Activated CD4-positive, alpha-beta T cell treated with anti-CD3 and anti-CD28 coated beads, Interleukin-2, Interleukin-6, amounts not matched to agents 100 ng/mL and 50 ng/mL, durations not matched to agents 16 hours and 8 hours (primary cell): ENCODE results near the gene PRX.
"Not testable (repeated sequence)": the region's sequence is repeated elsewhere in the genome, so short reads cannot be mapped to it uniquely, and the experiment has no call there.

Experiments
- DNase-seq: peaks from one replicate; pipeline ENCODE4 v3.0.0-alpha.2; 2020

The PRX gene

DNA sequence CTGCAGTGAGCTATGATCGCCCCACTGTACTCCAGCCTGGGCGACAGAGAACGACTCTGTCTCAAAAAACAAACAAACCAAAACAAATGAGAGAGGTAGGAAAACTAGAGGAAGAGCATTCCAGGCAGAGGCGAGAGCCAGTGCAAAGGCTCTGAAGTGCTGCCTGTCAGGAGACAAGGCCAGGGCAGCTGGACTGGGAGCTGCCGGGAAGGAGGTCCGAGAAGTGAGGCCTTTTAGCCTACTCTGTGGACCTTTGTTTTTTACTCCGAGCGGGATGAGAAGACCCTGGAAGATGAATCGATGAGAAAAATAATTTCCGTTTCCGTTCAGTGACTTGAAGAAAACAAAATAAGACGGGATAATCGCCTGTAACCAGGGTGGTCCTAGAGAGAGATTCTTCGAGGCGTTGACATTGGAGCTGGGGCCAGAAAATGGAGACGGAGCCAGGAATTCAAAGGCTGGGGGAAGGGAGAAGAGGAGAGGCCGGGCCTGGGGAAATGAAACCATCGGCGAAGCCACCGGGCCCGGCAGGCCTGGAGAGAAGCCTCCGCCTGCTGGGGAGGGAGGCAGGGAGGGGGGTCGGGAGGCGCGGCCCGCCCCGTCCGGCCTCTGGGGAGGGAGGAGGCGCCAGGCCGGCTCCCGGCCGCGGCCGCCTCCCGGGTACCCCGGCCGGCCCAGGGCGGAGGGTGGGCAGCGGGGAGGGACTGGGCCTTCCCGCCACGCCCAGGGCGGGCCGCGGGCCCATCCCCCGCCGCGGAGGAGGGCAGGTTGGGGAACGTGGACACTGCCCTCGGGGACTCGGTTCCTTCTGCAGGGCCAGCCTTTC, 20.4 kb upstream of the PRX start:
- peak; percentile 64 for DNase-seq

DNA sequence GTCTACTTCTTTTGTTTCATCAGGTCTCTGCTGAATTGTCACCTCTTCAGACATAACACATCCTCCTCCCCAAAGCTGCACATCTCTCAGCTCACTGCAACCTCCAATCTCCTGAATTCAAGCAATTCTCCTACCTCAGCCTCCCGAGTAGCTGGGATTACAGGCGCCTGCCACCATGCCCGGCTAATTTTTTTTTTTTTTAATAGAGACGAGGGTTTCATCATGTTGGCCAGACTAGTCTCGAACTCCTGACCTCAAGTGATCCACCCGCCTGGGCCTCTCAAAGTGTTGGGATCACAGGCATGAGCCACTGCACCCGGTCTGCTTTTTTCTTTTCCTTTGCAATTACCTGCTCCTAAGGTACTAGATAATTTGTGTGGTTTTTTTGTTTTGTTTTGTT, 19.6 kb upstream of the PRX start:
- not testable (repeated sequence) for DNase-seq

- DNase-seq = no peak
These were observed 18.5 kb upstream of the PRX start for GRCh38 chr19:40431698-40432097.

- DNase-seq = not testable (repeated sequence)
These were observed 17.1 kb upstream of the PRX start for GRCh38 chr19:40430242-40430641.

DNA sequence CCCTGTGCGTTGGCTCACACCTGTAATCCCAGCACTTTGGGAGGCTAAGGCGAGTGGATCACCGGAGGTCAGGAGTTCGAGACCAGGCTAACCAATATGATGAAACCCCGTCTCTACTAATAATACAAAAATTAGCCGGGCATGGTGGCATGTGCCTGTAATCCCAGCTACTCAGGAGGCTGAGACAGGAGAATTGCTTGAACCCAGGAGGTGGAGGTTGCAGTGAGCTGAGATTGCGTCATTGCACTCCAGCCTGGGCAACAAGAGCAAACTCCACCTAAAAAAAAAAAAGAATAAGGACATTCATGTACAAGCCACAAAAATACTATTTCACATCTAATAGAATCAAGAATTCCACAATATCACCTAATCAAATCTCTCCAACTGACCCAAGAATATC, 15.0 kb upstream of the PRX start:
- DNase-seq = not testable (repeated sequence)

GRCh38 chr19:40425450-40426287, 12.5 kb upstream of the PRX start, which contains the start of gene SERTAD1:
Gene SERTAD1, minus strand, starts transcription at chr19:40425992. Its CDS starts 2,446 bp downstream, at chr19:40423546.
- DNase-seq = peak; percentile 100

GRCh38 chr19:40424637-40425449, 11.7 kb upstream of the PRX start:
- DNase-seq = peak; percentile 19

DNA sequence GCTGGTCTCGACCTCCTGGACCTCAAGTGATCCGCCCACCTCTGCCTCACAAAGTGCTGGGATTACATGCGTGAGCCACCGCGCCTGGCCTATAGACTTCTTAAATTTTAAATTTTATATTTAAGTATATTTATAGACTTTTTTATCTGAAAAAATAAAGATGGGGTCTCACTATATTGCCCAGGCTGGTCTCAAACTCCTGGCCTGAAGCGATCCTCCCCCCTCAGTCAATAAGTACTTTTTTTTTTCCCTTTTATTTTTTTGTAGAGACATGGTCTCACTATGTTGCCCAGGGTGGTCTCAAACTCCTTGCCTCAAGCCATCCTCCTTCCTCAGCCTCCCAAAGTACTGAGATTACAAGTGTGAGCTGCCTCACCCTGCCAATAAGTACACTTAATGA, 10.8 kb upstream of the PRX start:
- no peak for DNase-seq

- DNase-seq = no peak
These were observed 9.8 kb upstream of the PRX start for GRCh38 chr19:40422748-40423566.

DNA sequence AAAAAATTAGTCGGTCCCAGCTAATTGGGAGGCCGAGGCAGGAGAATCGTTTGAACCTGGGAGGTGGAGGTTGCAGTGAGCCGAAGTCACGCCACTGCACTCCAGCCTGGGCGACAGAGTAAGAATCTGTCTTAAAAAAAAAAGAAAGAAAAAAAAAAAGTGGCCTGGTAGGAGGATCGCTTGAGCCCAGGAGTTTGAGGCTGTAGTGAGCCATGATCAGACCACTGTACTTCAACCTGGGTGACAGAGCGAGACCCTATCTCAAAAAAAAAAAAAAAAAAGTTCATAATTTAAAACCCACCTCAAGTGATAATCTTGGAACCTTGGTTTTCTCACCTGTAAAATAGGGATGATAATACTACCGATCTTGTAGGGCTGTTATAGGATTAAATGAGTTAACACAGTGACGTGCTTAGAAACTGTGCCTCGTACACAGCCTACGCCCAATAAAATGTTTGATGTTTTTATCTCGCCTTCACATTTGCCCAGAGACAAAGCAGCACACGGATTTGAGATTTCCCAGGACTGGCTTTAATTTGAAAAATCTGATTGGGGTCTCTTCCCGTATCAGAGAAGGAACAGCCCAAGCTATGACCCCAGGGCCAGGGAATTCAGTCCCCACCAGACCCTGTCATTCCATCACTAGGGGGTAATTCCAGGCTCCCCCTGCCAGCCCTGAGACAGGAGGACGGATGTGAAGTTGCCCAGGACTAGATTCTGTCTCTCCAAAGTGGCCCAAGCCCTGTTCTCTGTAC, 9.0 kb upstream of the PRX start:
- DNase-seq = no peak

- DNase-seq = peak; percentile 86
These were observed 7.9 kb upstream of the PRX start for GRCh38 chr19:40420766-40421765.

DNA sequence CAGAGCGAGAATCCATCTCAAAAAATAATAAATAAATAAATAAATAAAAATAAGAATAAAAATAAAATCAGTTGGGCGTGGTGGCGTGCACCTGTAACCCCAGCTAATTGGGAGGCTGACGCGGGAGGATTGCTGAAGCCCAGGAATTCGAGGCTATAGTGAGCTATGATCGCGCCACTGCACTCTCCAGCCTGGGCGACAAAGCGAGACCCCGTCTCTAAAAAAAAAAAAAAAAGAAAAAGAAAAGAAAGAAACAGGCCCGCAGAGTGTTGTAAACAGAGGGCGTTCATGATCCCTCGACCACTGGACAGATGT, 7.2 kb upstream of the PRX start:
- DNase-seq = no peak

GRCh38 chr19:40419780-40420179, 6.6 kb upstream of the PRX start:
- no peak for DNase-seq

- DNase-seq = no peak
These were observed 6.0 kb upstream of the PRX start for GRCh38 chr19:40419066-40419612.

DNA sequence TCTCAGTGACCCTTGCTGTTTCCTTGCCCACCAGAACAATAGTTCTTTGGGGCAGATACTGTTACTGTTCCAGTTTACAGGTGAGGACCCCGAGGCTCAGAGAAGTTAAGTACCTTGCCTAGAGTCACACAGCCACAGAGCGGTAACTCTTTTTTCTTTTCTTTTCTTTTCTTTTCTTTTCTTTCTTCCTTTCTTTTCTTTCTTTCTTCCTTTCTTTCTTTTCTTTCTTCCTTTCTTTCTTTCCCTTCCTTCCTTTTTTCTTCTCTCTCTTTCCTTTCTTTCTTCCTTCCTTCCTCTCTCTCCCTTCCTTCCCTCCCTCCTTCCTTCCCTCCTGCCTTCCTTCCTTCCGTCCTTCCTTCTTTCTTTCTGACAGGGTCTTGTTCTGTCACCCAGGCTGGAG, 4.9 kb upstream of the PRX start:
- DNase-seq = no peak

DNA sequence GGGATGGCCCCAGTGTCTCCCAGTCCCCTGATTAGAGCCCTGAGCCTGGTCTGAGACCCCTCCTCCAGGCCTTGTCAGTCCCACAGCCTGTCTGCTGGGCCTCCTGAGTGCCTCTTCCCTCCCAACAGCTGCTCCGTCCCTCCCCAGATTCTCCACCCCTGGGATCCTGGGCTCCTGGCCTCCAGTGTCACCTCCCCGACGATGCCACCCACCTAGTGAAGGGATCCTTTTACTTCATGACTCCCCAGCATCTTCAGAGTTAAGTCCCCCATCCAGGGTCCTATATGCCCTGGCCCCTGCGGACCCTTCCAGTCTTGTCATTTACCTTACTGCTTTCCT, 4.4 kb upstream of the PRX start:
- DNase-seq = no peak

DNA sequence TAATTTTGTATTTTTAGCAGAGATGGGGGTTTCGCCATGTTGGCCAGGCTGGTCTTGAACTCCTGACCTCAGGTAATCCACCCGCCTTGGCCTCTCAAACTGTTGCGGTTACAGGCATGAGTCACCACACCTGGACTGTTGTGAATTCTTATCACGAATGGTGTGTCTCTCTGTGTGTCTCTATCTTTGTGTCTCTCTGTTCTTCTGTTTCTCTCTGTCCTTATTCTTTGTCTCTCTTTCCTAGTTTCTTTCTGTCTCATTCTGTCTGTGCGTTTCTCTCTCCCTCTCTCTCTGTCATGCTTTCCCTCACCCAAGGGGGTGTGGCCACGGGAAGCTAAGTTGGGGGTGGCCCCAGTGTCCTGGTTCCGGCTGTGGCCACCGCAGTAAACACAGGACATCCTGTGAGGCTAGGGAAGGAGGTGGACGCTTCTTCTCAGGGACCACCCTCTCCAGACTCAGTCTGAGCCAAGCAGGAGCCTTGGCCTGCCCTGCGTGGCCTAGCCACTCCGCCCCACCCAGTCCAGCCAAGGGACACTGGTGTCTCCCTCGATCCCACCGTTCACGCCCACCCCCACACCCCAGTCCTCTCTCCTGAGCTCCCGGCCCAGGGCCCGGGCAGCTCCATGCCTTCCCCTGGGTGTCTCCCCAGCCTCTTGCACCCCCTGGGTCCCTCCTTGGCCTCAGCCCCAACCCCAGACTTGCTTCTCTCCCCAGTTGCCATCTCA, 3.9 kb upstream of the PRX start:
- peak; percentile 28 for DNase-seq

GRCh38 chr19:40415768-40416167, 2.6 kb upstream of the PRX start:
- no peak for DNase-seq
